Naive thymus-derived CD4-positive, alpha-beta T cell (primary cell): ENCODE measurements around the gene MRPS21. TPM values are rescaled to one million over a fixed set of nuclear protein-coding genes. Genes with fewer than 3 reads are reported as not detected.
A peak's percentile ranks its signal among the peaks of the same experiment; 100 is the strongest.
"Not testable (repeated sequence)": the region's sequence is repeated elsewhere in the genome, so short reads cannot be mapped to it uniquely, and the experiment has no call there.

ENCODE experiments used
- ATAC-seq: fragments of 150-1000 bp; cut with Tn5 transposase; 2 replicates; pipeline ENCODE4 v1.10.0; 2021; ENCODE audit warnings: mild to moderate bottlenecking, moderate library complexity
- CTCF ChIA-PET: fragments of 350-600 bp; sonication (Branson Sonifier 250); formaldehyde crosslinking; loops from one replicate; lab custom pipeline; 2021; ENCODE audit warnings: antibody characterized with exemption; lab: Charles Lee
- POLR2A ChIA-PET: fragments of 350-600 bp; sonication (Branson Sonifier 250); formaldehyde crosslinking; loops from one replicate; lab custom pipeline; 2021; ENCODE audit warnings: antibody characterized with exemption, inconsistent platforms; lab: Charles Lee
- DNase-seq, 9 donors: peaks; one replicate each; pipeline versions ENCODE4 v3.0.0 to v3.0.0-alpha.2; 2020 to 2022; ENCODE audit warnings: mixed read lengths in 1 of 9
- H3K27ac ChIP-seq: one replicate; pipeline ENCODE4 v1.7.0; 2013; ENCODE audit warnings: mild to moderate bottlenecking, low read depth, low read length, moderate library complexity
- H3K27me3 ChIP-seq, 2 donors: one replicate each; pipeline ENCODE4 v1.7.0; 2013; ENCODE audit warnings: low read length in 2 of 2, mild to moderate bottlenecking in 2 of 2, moderate library complexity in 2 of 2; ENCODE audit not compliant: control insufficient read depth in 2 of 2, insufficient read depth in 2 of 2
- H3K36me3 ChIP-seq, 3 experiments: 1 replicate in 2 of 3; 2 replicates in 1 of 3; pipeline ENCODE4 v1.7.0; 2013; ENCODE audit warnings: low read length in 3 of 3, mild to moderate bottlenecking in 3 of 3, moderate library complexity in 1 of 3; ENCODE audit not compliant: insufficient read depth in 3 of 3, control insufficient read depth in 2 of 3
- H3K4me1 ChIP-seq, 2 donors: one replicate each; pipeline ENCODE4 v1.7.0; 2013; ENCODE audit warnings: low read length in 2 of 2, mild to moderate bottlenecking in 2 of 2, moderate library complexity in 1 of 2; ENCODE audit not compliant: control insufficient read depth in 2 of 2, insufficient read depth in 2 of 2
- H3K4me3 ChIP-seq: 2 replicates; pipeline ENCODE4 v1.7.0; 2013; ENCODE audit warnings: mild to moderate bottlenecking, low read length
- H3K9me3 ChIP-seq, 3 experiments: 1 replicate in 2 of 3; 2 replicates in 1 of 3; pipeline ENCODE4 v1.7.0; 2013; ENCODE audit warnings: low read length in 3 of 3; ENCODE audit not compliant: control insufficient read depth in 2 of 3
- H3K27ac Mint-ChIP-seq, 9 donors: one replicate each; pipeline ENCODE4 v1.8.0; 2020 to 2022; ENCODE audit warnings: mixed read lengths in 9 of 9, mild to moderate bottlenecking in 8 of 9, moderate library complexity in 5 of 9, inconsistent platforms in 2 of 9
- H3K27me3 Mint-ChIP-seq, 5 donors: one replicate each; pipeline ENCODE4 v1.8.0; 2021 to 2022; ENCODE audit warnings: mixed read lengths in 5 of 5, mild to moderate bottlenecking in 1 of 5
- H3K36me3 Mint-ChIP-seq, 5 donors: one replicate each; pipeline ENCODE4 v1.8.0; 2020 to 2022; ENCODE audit warnings: mixed read lengths in 5 of 5, mild to moderate bottlenecking in 3 of 5, inconsistent platforms in 1 of 5
- H3K4me1 Mint-ChIP-seq, 7 donors: one replicate each; pipeline ENCODE4 v1.8.0; 2020 to 2022; ENCODE audit warnings: mixed read lengths in 7 of 7, mild to moderate bottlenecking in 3 of 7, inconsistent platforms in 1 of 7
- H3K4me3 Mint-ChIP-seq, 10 donors: one replicate each; pipeline ENCODE4 v1.8.0; 2020 to 2022; ENCODE audit warnings: mild to moderate bottlenecking in 10 of 10, mixed read lengths in 10 of 10, moderate library complexity in 6 of 10, inconsistent platforms in 2 of 10
- H3K9me3 Mint-ChIP-seq, 11 donors: one replicate each; pipeline ENCODE4 v1.8.0; 2020 to 2022; ENCODE audit warnings: mixed read lengths in 11 of 11, mild to moderate bottlenecking in 4 of 11, inconsistent platforms in 1 of 11, moderate library complexity in 1 of 11
- intact Hi-C, 2 donors: fragments of 100-400 bp; cut with micrococcal nuclease; formaldehyde crosslinking; loops; one replicate each; pipeline ENCODE4 v1.15.1; 2023
- polyA plus RNA-seq, 2 donors: library from polyadenylated mRNA; unstranded; fragments of 300-500 nt; fragmentation: Illumina TruSeq; gene quantifications; one replicate each; pipeline ENCODE4 v1.2.3, GENCODE V29; 2021
- total RNA-seq, 6 experiments: library from RNA in 5 of 6; stranded (reverse) in 5 of 6; gene quantifications; 1 replicate in 5 of 6; 2 replicates in 1 of 6; pipeline ENCODE4 v1.2.3 and lab custom pipeline; 2021 to 2026

The MRPS21 gene
- total and polyA plus RNA-seq, 7 experiments from 2014 or later: 47.9 to 92.9 (median 67.5) TPM

- H3K9me3 ChIP-seq: no peaks in the 10 kb centered on the region
- intact Hi-C loops: loop anchor here in 1 of 2 donors (1.0 kb wide), 1 partner anchor 10 kb away; the partner anchor contains the start of gene MRPS21
- DNase-seq (no peak), ATAC-seq (no peak)
- CTCF ChIA-PET: no interaction called here
- H3K27me3 Mint-ChIP-seq: no peaks in the 10 kb centered on the region
- peaks cover 2 to 15% (median 11%) of the 10 kb centered on the region in 7 donors for H3K4me1 Mint-ChIP-seq
- H3K4me3 ChIP-seq: no peak overlapping the region
- H3K27ac Mint-ChIP-seq: peak overlapping the region in 4 of 9 donors; percentile 2 to 79 (median 2)
- H3K27ac ChIP-seq: no peak overlapping the region
- no peak overlapping the region for H3K4me3 Mint-ChIP-seq
- POLR2A ChIA-PET: no interaction called here
- H3K36me3 ChIP-seq: peaks cover 0 to 29% (median 0%) of the 10 kb centered on the region in 3 experiments
- no peaks in the 10 kb centered on the region for H3K27me3 ChIP-seq
- H3K9me3 Mint-ChIP-seq: no peaks in the 10 kb centered on the region
- peaks cover 10 to 30% (median 11%) of the 10 kb centered on the region in 5 donors for H3K36me3 Mint-ChIP-seq
- H3K4me1 ChIP-seq: no peaks in the 10 kb centered on the region
These were observed 9.2 kb downstream of the MRPS21 start for GRCh38 chr1:150302902-150303301.

DNA sequence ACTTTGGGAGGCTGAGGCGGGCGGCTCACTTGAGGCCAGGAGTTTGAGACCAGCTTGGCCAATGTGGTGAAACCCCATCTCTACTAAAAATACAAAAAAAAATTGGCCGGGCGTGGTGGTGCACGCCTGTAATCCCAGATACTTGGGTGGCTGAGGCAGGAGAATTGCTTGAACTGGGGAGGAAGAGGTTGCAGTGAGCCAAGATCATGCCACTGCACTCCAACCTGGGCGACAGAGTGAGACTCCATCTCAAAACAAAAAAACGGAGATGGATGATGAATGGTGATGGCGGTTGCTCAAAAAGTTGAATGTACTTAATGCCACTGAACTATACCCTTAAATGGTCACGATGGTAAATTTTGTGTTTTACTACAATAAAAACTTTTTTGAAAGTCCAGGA lies 14.9 kb downstream of the MRPS21 start:
- H3K27me3 Mint-ChIP-seq, H3K27me3 ChIP-seq, H3K4me3 ChIP-seq, H3K4me1 ChIP-seq, ATAC-seq, intact Hi-C loops, DNase-seq, CTCF ChIA-PET, POLR2A ChIA-PET, H3K4me3 Mint-ChIP-seq, H3K36me3 ChIP-seq, H3K4me1 Mint-ChIP-seq, H3K27ac ChIP-seq, H3K9me3 Mint-ChIP-seq, H3K9me3 ChIP-seq: not testable (repeated sequence)
- Mint-ChIP-seq H3K36me3 (peaks cover 0 to 17% (median 10%) of the 10 kb centered on the region in 5 donors), H3K27ac (peak overlapping the region in 1 of 9 donors; percentile 43)

- ChIA-PET POLR2A (no interaction called here), CTCF (interaction anchor here (0.6 kb wide), 1 partner anchor 67 kb away, joined by 3 read pairs; no protein-coding TSS in a partner anchor)
- Histone ChIP-seq H3K9me3 (no peaks in the 10 kb centered on the region), H3K36me3 (peaks cover 0 to 8% (median 0%) of the 10 kb centered on the region in 3 experiments), H3K4me3 (no peak overlapping the region), H3K27ac (no peak overlapping the region), H3K27me3 (no peaks in the 10 kb centered on the region), H3K4me1 (no peaks in the 10 kb centered on the region)
- intact Hi-C loops: no loop called here
- no peaks in the 10 kb centered on the region for H3K4me1 Mint-ChIP-seq
- ATAC-seq (no peak), DNase-seq (no peak)
- H3K9me3 Mint-ChIP-seq: no peaks in the 10 kb centered on the region
- peak overlapping the region in 1 of 9 donors; percentile 90 for H3K27ac Mint-ChIP-seq
- peaks cover 0 to 17% (median 10%) of the 10 kb centered on the region in 5 donors for H3K36me3 Mint-ChIP-seq
- H3K27me3 Mint-ChIP-seq: no peaks in the 10 kb centered on the region
- no peak overlapping the region for H3K4me3 Mint-ChIP-seq
These were observed 16.3 kb downstream of the MRPS21 start for GRCh38 chr1:150309758-150310508.

- Histone ChIP-seq H3K27ac (no peak overlapping the region), H3K4me3 (no peak overlapping the region), H3K9me3 (no peaks in the 10 kb centered on the region), H3K36me3 (peaks cover 0 to 8% (median 0%) of the 10 kb centered on the region in 3 experiments), H3K4me1 (no peaks in the 10 kb centered on the region), H3K27me3 (no peaks in the 10 kb centered on the region)
- no peaks in the 10 kb centered on the region for H3K4me1 Mint-ChIP-seq
- intact Hi-C loops: no loop called here
- ATAC-seq (no peak), DNase-seq (no peak)
- H3K4me3 Mint-ChIP-seq: no peak overlapping the region
- H3K36me3 Mint-ChIP-seq: peaks cover 0 to 12% (median 10%) of the 10 kb centered on the region in 5 donors
- ChIA-PET CTCF (no interaction called here), POLR2A (no interaction called here)
- H3K27ac Mint-ChIP-seq: peak overlapping the region in 1 of 9 donors; percentile 46
- H3K27me3 Mint-ChIP-seq: no peaks in the 10 kb centered on the region
- no peaks in the 10 kb centered on the region for H3K9me3 Mint-ChIP-seq
These were observed 18.1 kb downstream of the MRPS21 start for GRCh38 chr1:150311762-150312161.

GRCh38 chr1:150314691-150315090 lies 21.0 kb downstream of the MRPS21 start:
- H3K4me3 Mint-ChIP-seq, H3K9me3 Mint-ChIP-seq, H3K36me3 Mint-ChIP-seq, H3K9me3 ChIP-seq, CTCF ChIA-PET, DNase-seq, H3K27ac ChIP-seq, H3K27me3 Mint-ChIP-seq, H3K4me1 Mint-ChIP-seq, H3K36me3 ChIP-seq, H3K4me1 ChIP-seq, H3K4me3 ChIP-seq, H3K27me3 ChIP-seq, ATAC-seq: not testable (repeated sequence)
- POLR2A ChIA-PET: interaction anchor here (0.6 kb wide), 1 partner anchor 47 kb away, joined by 8 read pairs; no protein-coding TSS in a partner anchor
- peak overlapping the region in 1 of 9 donors; percentile 23 for H3K27ac Mint-ChIP-seq
- intact Hi-C loops: loop anchor here in 1 of 2 donors (1.0 kb wide), 1 partner anchor 19 kb away; no protein-coding TSS in a partner anchor

DNA sequence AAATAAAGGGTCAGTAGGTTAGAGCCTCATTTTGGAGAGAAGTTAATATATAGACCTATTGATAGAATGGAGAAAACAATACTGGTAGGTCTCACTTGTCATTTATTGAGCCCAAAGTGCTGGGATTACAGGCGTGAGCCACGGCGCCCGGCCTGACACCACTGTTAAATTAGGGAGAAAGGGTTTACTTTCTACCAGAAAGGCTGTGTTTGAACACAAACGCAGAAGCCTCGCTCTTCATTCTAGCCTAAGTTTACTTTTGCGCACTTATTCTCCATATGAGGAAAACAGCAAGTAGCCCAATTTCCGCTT lies 27.0 kb downstream of the MRPS21 start:
- H3K36me3 ChIP-seq: peaks cover 6 to 10% (median 10%) of the 10 kb centered on the region in 3 experiments
- intact Hi-C loops: no loop called here

More for the DNA sequence above, 27.0 kb downstream of the MRPS21 start:
- Mint-ChIP-seq H3K4me3 (peak overlapping the region; percentile 95 to 100 (median 99)), H3K27ac (peak overlapping the region; percentile 95 to 100 (median 99)), H3K36me3 (peaks cover 8 to 13% (median 10%) of the 10 kb centered on the region in 5 donors), H3K27me3 (peaks cover 0 to 2% (median 0%) of the 10 kb centered on the region in 5 donors), H3K9me3 (peaks cover 0 to 2% (median 0%) of the 10 kb centered on the region in 11 donors), H3K4me1 (peaks cover 10 to 42% (median 30%) of the 10 kb centered on the region in 7 donors)
- Histone ChIP-seq H3K27me3 (no peaks in the 10 kb centered on the region), H3K4me3 (peak overlapping the region; percentile 97), H3K27ac (peak overlapping the region; percentile 76), H3K9me3 (no peaks in the 10 kb centered on the region), H3K4me1 (peaks cover 14 to 16% of the 10 kb centered on the region in 2 donors)
- CTCF ChIA-PET: no interaction called here
- POLR2A ChIA-PET: interaction anchor here (0.7 to 6.2 kb wide), 2 partner anchors 44 to 59 kb away, joined by 3 to 42 read pairs; partner anchors contain the start of gene RPRD2
- DNase-seq (peak in 1 of 9 donors; percentile 3), ATAC-seq (no peak)
